Smooth muscle cell of the umbilical artery (primary cell): ENCODE data around the gene CLBA1. TPM values are rescaled to one million over a fixed set of nuclear protein-coding genes. Genes with fewer than 3 reads are reported as not detected.

Experiments
- total RNA-seq: library from RNA; depleted of rRNA; stranded (reverse); fragments of >200 nt; gene quantifications from 2 replicates; pipeline ENCODE4 v1.2.3, GENCODE V29; 2014

Gene CLBA1
- 8.9 and 9.2 TPM in 2 replicates for total RNA-seq

DNA sequence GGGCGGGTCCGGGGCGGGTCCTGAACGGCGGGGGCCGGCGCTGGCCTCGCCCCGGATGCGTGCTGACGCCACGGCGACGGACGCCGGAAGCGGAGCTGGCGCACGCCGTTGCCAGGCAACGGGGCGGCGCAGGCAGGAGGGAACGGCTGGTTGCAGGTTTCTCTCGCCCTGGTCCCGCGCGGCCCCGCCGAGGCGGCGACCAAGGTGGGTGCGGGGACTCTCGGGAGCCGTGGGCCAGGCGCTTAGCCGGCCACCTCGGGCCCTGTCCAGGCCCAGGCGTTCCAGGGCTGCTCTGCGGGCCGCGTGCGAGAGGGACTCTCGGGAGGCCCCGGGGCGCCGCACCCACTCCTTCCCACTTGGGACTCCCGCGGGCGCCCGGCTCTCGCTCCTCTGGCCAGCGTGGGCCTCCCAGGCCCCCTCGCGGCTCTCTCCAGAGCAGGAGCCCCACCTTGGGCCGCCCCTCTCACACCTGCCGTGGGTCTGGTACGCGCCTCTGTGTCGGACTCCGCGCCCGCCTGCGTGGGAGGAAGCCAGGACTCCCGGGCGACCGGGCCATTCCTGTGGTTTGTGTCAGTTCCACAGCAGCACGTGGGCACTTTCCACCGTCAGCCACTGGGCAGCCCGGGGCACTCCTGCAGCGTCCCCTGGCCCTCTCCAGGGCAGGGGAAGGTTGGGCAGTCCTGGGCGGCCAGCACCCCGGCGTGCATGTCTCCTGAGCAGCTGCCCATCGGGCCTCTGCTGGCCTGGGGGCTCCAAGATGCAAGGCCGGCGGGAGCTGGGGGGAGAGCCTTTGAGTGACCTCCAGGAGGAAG lies at the start of gene CLBA1:
TSS of gene CLBA1 (plus strand) at position 114 of the 812 bp plus-strand sequence. CDS start at position 758, 644 bp downstream.

DNA sequence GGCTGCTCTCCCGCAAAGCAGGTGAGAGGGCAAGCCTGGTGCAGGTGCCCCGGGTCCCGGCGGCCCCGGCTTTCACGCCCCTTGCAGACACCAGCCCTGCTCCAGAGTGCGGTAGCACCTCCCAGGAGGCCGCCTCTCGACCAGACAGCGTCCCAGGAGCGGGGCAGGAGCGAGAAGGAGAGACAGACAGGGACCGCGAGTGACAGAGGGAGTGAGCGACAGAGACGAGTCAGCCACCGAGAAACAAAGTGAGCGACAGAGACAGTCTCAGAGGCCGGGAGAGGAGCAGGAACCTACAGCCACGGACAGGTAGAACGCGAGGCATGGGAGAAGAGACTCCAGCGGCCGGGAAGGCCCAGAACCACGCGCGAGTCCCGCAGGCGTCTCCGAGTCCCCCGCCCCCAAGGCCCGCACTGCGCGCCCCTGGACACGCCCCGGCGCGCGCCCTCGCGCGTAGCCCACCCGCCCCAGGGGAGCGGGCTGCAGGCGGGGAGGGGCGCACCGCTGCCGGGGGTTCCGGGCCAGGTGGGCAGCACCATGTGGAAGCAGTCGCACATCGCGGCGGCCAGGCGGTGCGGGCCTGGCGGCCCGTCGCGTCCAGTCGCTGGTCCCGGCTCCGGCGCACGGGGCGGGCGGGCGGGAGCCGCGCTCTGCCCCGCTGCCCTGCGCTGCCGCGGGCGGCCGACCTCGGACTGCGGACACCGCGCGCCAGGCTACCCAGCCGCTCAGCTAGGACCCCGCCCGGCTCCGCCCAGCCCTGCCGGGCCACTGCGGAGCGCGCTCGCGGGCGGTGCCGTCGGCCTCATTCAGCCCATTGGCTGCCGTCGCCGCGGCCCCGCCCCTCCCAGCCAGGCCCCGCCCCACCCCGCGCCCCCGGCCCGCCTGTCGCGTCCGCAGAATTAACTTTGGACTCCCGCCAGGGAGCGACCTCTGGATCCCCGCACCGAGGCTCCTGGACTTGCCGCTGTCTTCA lies 7.6 kb upstream of the CLBA1 start, which contains the start of gene AHNAK2:
TSS of gene AHNAK2 (minus strand) at position 694 of the 973 bp plus-strand sequence. CDS start at position 557, 137 bp downstream.

DNA sequence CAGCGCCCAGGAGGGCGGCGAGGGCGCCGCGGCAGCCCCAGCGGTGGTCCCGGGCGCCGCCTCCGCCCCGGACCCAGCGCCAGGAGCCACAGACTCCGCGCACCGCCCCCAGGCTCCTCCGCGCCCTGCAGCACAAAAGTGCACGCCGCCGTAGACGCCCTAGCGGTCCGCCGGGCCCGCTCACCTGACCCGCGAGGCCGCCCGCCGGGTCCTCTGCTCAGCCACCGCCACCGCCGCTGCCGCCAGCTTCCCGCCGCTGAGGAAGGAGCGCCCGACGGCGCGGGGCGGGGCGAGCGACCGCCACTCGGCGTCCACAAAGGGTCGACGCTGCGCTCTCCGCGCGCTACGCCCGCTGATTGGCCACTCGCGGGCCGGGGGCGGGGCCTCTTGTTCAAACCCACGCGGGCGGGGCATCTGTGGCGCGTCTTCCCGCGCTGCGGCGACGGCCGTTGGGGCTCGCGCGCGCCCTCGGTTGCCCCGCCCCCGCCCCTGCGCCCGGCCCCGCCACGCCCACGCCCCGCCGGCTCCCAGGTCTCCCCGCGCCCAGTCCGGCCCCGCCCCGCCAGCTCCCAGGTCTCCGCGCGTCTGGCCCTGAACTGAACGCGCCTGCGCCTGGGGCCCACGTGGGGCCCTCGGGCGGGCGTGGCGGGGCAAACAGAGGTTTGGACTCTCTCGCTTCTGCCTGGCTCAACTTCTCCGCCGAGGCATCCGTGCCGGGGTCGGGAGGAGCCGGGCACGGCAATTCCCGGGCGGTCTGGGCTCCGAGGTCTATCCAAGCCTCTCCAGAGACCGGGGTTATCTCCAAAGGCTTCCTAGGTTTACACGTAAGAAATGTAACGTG lies 35.4 kb downstream of the CLBA1 start, which contains the start of gene CDCA4:
TSS of gene CDCA4 (minus strand) at position 269 of the 841 bp plus-strand sequence. CDS start 9,154 bp downstream, outside the sequence.

Other genes starting within 250 kb of the CLBA1 start
- gene SIVA1, start 232.6 kb upstream of the CLBA1 start, total RNA-seq, result 56.2 and 121 TPM in 2 replicates
- gene AKT1, start 190.0 kb upstream of the CLBA1 start, total RNA-seq, result 201 and 267 TPM in 2 replicates
- 3.0 and 3.9 TPM in 2 replicates for gene ZBTB42, start 184.7 kb upstream of the CLBA1 start, total RNA-seq
- gene CEP170B, start 120.5 kb upstream of the CLBA1 start, total RNA-seq, result 14.3 and 38.2 TPM in 2 replicates
- gene PLD4, start 60.9 kb upstream of the CLBA1 start, total RNA-seq, result under 0.01 TPM in 1 of 2 replicates, not detected in the other
- gene AHNAK2, start 7.4 kb upstream of the CLBA1 start, total RNA-seq, result 52.9 and 217 TPM in 2 replicates
- 11.6 and 21.0 TPM in 2 replicates for gene CDCA4, start 35.3 kb downstream of the CLBA1 start, total RNA-seq
- under 0.01 and 0.05 TPM in 2 replicates for gene GPR132, start 79.6 kb downstream of the CLBA1 start, total RNA-seq
- 1.5 and 2.6 TPM in 2 replicates for gene JAG2, start 183.0 kb downstream of the CLBA1 start, total RNA-seq
- gene NUDT14, start 195.5 kb downstream of the CLBA1 start, total RNA-seq, result 9.0 and 19.6 TPM in 2 replicates